ENCODE data around the gene L3MBTL4. TPM values are rescaled to one million over a fixed set of nuclear protein-coding genes. Genes with fewer than 3 reads are reported as not detected.

L3MBTL4 gene
- total RNA-seq, 2 experiments from 2014 or later: not detected

GRCh38 chr18:6242004-6242403 lies 172.7 kb downstream of the L3MBTL4 start:
- TF ChIP-seq, protein P1, sequence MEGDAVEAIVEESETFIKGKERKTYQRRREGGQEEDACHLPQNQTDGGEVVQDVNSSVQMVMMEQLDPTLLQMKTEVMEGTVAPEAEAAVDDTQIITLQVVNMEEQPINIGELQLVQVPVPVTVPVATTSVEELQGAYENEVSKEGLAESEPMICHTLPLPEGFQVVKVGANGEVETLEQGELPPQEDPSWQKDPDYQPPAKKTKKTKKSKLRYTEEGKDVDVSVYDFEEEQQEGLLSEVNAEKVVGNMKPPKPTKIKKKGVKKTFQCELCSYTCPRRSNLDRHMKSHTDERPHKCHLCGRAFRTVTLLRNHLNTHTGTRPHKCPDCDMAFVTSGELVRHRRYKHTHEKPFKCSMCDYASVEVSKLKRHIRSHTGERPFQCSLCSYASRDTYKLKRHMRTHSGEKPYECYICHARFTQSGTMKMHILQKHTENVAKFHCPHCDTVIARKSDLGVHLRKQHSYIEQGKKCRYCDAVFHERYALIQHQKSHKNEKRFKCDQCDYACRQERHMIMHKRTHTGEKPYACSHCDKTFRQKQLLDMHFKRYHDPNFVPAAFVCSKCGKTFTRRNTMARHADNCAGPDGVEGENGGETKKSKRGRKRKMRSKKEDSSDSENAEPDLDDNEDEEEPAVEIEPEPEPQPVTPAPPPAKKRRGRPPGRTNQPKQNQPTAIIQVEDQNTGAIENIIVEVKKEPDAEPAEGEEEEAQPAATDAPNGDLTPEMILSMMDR (conservative IDR thresholded peaks at IDR 0.05; ENCODE audit: low read length): no peak
- no peak for TF ChIP-seq EZH2phosphoT487 (IDR thresholded peaks at IDR 0.05; ENCODE audit: borderline replicate concordance, low read depth, low read length)
- no peak for DNase-seq (ENCODE audit: low spot score)
- no peak overlapping the region for H3K4me2 ChIP-seq (ENCODE audit: low read length)
- H3K27ac ChIP-seq (ENCODE audit: low read depth, low read length, poor library complexity, severe bottlenecking): no peak overlapping the region
- H3K4me3 ChIP-seq (ENCODE audit: low read depth, low read length, poor library complexity, severe bottlenecking): no peak overlapping the region
- H3K79me2 ChIP-seq (ENCODE audit: insufficient read depth, low read depth, low read length): no peaks in the 10 kb centered on the region
- CTCF ChIA-PET (ENCODE audit: unreplicated experiment): no interaction called here
- POLR2A ChIA-PET: no interaction called here
- H3K4me1 ChIP-seq (ENCODE audit: insufficient read depth, low read length, poor library complexity, severe bottlenecking): no peaks in the 10 kb centered on the region
- no peaks in the 10 kb centered on the region for H4K20me1 ChIP-seq (ENCODE audit: insufficient read depth, low read length)
- no peaks in the 10 kb centered on the region for H3K9me2 ChIP-seq (ENCODE audit: insufficient read depth, low read length)
- H3K9me3 ChIP-seq (ENCODE audit: low read length): no peaks in the 10 kb centered on the region
- no peak overlapping the region for H2AFZ ChIP-seq (ENCODE audit: low read length)
- intact Hi-C loops (cut with micrococcal nuclease; ENCODE audit: unreplicated experiment): no loop called here
- no TSS peak for BruUV-seq (replicated peaks)
- no peaks in the 10 kb centered on the region for H3K36me3 ChIP-seq (ENCODE audit: insufficient read depth, low read length)

DNA sequence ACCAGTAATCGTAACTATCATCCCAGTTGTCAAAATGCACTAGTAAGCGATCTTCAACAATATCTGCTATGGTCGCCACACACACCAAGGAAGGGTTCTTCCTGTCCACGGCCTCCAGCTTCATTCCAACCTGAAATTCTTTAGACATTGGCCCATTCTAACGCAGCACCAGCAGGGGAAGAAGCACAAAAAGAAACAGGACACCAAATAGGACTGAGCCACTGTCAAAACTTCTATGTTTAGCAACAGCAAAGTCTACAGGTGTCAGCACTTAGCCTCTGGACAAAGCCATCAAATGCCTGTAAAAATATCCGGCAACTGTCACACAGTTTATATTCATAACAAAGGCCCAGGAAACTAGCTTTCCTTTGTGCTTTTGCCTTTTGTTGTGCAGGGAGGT lies 175.0 kb downstream of the L3MBTL4 start:
- H2AFZ ChIP-seq (ENCODE audit: low read length): no peak overlapping the region
- no peak overlapping the region for H3K27ac ChIP-seq (ENCODE audit: low read depth, low read length, poor library complexity, severe bottlenecking)
- CTCF ChIA-PET (ENCODE audit: unreplicated experiment): no interaction called here
- no peaks in the 10 kb centered on the region for H3K79me2 ChIP-seq (ENCODE audit: insufficient read depth, low read depth, low read length)
- TF ChIP-seq, protein P1 (conservative IDR thresholded peaks at IDR 0.05; ENCODE audit: low read length): no peak
- no peak for TF ChIP-seq EZH2phosphoT487 (IDR thresholded peaks at IDR 0.05; ENCODE audit: borderline replicate concordance, low read depth, low read length)
- POLR2A ChIA-PET: interaction anchor here (0.6 kb wide), 1 partner anchor 27 kb away, joined by 3 read pairs; no protein-coding TSS in a partner anchor
- BruUV-seq (replicated peaks): no TSS peak
- no peaks in the 10 kb centered on the region for H4K20me1 ChIP-seq (ENCODE audit: insufficient read depth, low read length)
- no peak overlapping the region for H3K4me2 ChIP-seq (ENCODE audit: low read length)
- no peaks in the 10 kb centered on the region for H3K9me2 ChIP-seq (ENCODE audit: insufficient read depth, low read length)
- H3K9me3 ChIP-seq (ENCODE audit: low read length): no peaks in the 10 kb centered on the region
- no peaks in the 10 kb centered on the region for H3K36me3 ChIP-seq (ENCODE audit: insufficient read depth, low read length)
- intact Hi-C loops (cut with micrococcal nuclease; ENCODE audit: unreplicated experiment): loop anchor here (10.0 kb wide), 1 partner anchor 55 kb away; no protein-coding TSS in a partner anchor
- no peak for DNase-seq (ENCODE audit: low spot score)
- H3K4me3 ChIP-seq (ENCODE audit: low read depth, low read length, poor library complexity, severe bottlenecking): no peak overlapping the region
- H3K4me1 ChIP-seq (ENCODE audit: insufficient read depth, low read length, poor library complexity, severe bottlenecking): no peaks in the 10 kb centered on the region

DNA sequence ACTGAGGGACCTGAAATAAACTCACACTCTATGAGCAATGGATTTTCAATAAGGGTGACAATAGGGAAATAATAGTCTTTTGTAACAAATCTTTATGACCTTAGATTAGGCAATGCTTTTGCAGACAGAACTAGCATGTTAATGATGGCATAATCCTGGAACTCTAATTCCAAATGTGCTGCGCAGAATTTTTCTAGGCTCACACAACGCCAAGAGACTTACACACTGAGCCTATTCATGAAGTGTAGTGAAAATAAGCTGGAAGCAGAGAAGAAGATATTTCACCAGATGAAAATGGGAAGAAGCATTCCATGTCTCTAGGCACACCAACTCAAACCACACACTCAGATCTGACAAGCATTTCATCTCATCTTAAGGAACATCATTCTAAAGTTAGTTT lies 178.5 kb downstream of the L3MBTL4 start:
- Histone ChIP-seq H4K20me1 (ENCODE audit: insufficient read depth, low read length) (no peaks in the 10 kb centered on the region), H2AFZ (ENCODE audit: low read length) (no peak overlapping the region), H3K36me3 (ENCODE audit: insufficient read depth, low read length) (no peaks in the 10 kb centered on the region), H3K27ac (ENCODE audit: low read depth, low read length, poor library complexity, severe bottlenecking) (no peak overlapping the region), H3K79me2 (ENCODE audit: insufficient read depth, low read depth, low read length) (no peaks in the 10 kb centered on the region), H3K4me2 (ENCODE audit: low read length) (no peak overlapping the region), H3K4me1 (ENCODE audit: insufficient read depth, low read length, poor library complexity, severe bottlenecking) (no peaks in the 10 kb centered on the region), H3K9me3 (ENCODE audit: low read length) (peaks cover 7% of the 10 kb centered on the region; the same call in 1 of the 2 replicates), H3K9me2 (ENCODE audit: insufficient read depth, low read length) (no peaks in the 10 kb centered on the region), H3K4me3 (ENCODE audit: low read depth, low read length, poor library complexity, severe bottlenecking) (no peak overlapping the region)
- no peak for DNase-seq (ENCODE audit: low spot score)
- BruUV-seq (replicated peaks): no TSS peak
- TF ChIP-seq, protein P1 (conservative IDR thresholded peaks at IDR 0.05; ENCODE audit: low read length): no peak
- TF ChIP-seq EZH2phosphoT487 (IDR thresholded peaks at IDR 0.05; ENCODE audit: borderline replicate concordance, low read depth, low read length): no peak
- POLR2A ChIA-PET: interaction anchor here (1.0 kb wide), 1 partner anchor 40 kb away, joined by 3 read pairs; no protein-coding TSS in a partner anchor
- intact Hi-C loops (cut with micrococcal nuclease; ENCODE audit: unreplicated experiment): loop anchor here (10.0 kb wide), 1 partner anchor 59 kb away; no protein-coding TSS in a partner anchor
- CTCF ChIA-PET (ENCODE audit: unreplicated experiment): no interaction called here
